MM.1S (cell line): ENCODE data around the gene SLC25A6.

Experiments
- EZH2phosphoT487 ChIP-seq: fragments of 300-600 bp; sonication (generic); IDR thresholded peaks from 2 replicates; pipeline ENCODE4 v1.6.1; 2018; ENCODE audit warnings: antibody characterized with exemption, low read length
- TF ChIP-seq, protein P1 (sequence below): fragments of 300-600 bp; sonication (generic); IDR thresholded peaks from 2 replicates; pipeline ENCODE4 v1.5.1; 2016; ENCODE audit warnings: antibody characterized with exemption, low read length, mixed read lengths

- TF ChIP-seq, protein P1, sequence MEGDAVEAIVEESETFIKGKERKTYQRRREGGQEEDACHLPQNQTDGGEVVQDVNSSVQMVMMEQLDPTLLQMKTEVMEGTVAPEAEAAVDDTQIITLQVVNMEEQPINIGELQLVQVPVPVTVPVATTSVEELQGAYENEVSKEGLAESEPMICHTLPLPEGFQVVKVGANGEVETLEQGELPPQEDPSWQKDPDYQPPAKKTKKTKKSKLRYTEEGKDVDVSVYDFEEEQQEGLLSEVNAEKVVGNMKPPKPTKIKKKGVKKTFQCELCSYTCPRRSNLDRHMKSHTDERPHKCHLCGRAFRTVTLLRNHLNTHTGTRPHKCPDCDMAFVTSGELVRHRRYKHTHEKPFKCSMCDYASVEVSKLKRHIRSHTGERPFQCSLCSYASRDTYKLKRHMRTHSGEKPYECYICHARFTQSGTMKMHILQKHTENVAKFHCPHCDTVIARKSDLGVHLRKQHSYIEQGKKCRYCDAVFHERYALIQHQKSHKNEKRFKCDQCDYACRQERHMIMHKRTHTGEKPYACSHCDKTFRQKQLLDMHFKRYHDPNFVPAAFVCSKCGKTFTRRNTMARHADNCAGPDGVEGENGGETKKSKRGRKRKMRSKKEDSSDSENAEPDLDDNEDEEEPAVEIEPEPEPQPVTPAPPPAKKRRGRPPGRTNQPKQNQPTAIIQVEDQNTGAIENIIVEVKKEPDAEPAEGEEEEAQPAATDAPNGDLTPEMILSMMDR = no peak
- TF ChIP-seq EZH2phosphoT487 = no peak
Measured at GRCh38 chrX:1394731-1395501, 3.0 kb upstream of the SLC25A6 start.
